HepG2 (cell line): ENCODE results near the gene SLC25A25. TPM values are rescaled to one million over a fixed set of nuclear protein-coding genes. Genes with fewer than 3 reads are reported as not detected.

ENCODE experiments used
- CREB1 ChIP-seq, 2 experiments: fragments of 450-650 bp in 1 of 2; IDR thresholded peaks; 2 replicates each; pipeline ENCODE4 v1.6.1; 2016 to 2017; ENCODE audit warnings: control low read depth in 1 of 2, mild to moderate bottlenecking in 1 of 2, missing compliant biosample characterization in 1 of 2, missing genetic modification characterization in 1 of 2
- FOXA3 ChIP-seq: IDR thresholded peaks from 2 replicates; pipeline ENCODE4 v1.6.1; 2016; ENCODE audit warnings: missing genetic modification reagents, missing compliant biosample characterization
- HNRNPH1 ChIP-seq: fragments of 200-400 bp; formaldehyde crosslinking; optimal IDR thresholded peaks from 2 replicates; pipeline ENCODE3; 2017; ENCODE audit warnings: mild to moderate bottlenecking, low read depth, low read length
- HOXA7 ChIP-seq: sonication (generic); formaldehyde crosslinking; IDR thresholded peaks from 2 replicates; pipeline ENCODE4 v1.8.1; 2022; ENCODE audit warnings: mild to moderate bottlenecking, missing genetic modification reagents, moderate library complexity
- IRF2 ChIP-seq: IDR thresholded peaks from 2 replicates; pipeline ENCODE4 v1.6.1; 2018; ENCODE audit warnings: missing genetic modification reagents, missing compliant biosample characterization
- KDM1A ChIP-seq: IDR thresholded peaks from 2 replicates; pipeline ENCODE4 v1.6.1; 2016; ENCODE audit warnings: missing compliant biosample characterization
- NCOA2 ChIP-seq: sonication (generic); formaldehyde crosslinking; IDR thresholded peaks from 2 replicates; pipeline ENCODE4 v1.8.0; 2022; ENCODE audit warnings: inconsistent platforms
- PCBP1 ChIP-seq: fragments of 200-400 bp; formaldehyde crosslinking; IDR thresholded peaks from 2 replicates; pipeline ENCODE4 v1.6.1; 2017; ENCODE audit warnings: mild to moderate bottlenecking, low read depth, low read length, borderline replicate concordance
- REPIN1 ChIP-seq: sonication (generic); formaldehyde crosslinking; IDR thresholded peaks from 2 replicates; pipeline ENCODE4 v1.8.0; 2022; ENCODE audit warnings: missing genetic modification reagents, low read depth, mild to moderate bottlenecking, borderline replicate concordance
- SMARCE1 ChIP-seq: fragments of 450-650 bp; IDR thresholded peaks from 2 replicates; pipeline ENCODE4 v1.6.1; 2017; ENCODE audit warnings: borderline replicate concordance
- SOX5 ChIP-seq: IDR thresholded peaks from 2 replicates; pipeline ENCODE4 v1.6.1; 2016; ENCODE audit warnings: borderline replicate concordance
- STAT5B ChIP-seq: sonication (generic); formaldehyde crosslinking; IDR thresholded peaks from 2 replicates; pipeline ENCODE4 v1.4.0; 2020; ENCODE audit warnings: missing genetic modification reagents
- ZBTB7A ChIP-seq: sonication (generic); formaldehyde crosslinking; IDR thresholded peaks from 2 replicates; pipeline ENCODE4 v1.8.0; 2022; ENCODE audit warnings: mild to moderate bottlenecking, missing genetic modification reagents
- ZNF205 ChIP-seq: IDR thresholded peaks from 2 replicates; pipeline ENCODE4 v1.6.1; 2018; ENCODE audit warnings: missing biosample characterization, missing genetic modification reagents
- ZNF335 ChIP-seq: sonication (generic); formaldehyde crosslinking; IDR thresholded peaks from 2 replicates; pipeline ENCODE4 v1.4.0; 2020; ENCODE audit warnings: missing genetic modification reagents
- ZNF382 ChIP-seq: sonication (generic); formaldehyde crosslinking; IDR thresholded peaks from 2 replicates; pipeline ENCODE4 v1.5.0; 2020; ENCODE audit warnings: missing genetic modification reagents, mild to moderate bottlenecking, borderline replicate concordance
- ZNF530 ChIP-seq: sonication (generic); formaldehyde crosslinking; IDR thresholded peaks from 2 replicates; pipeline ENCODE4 v1.5.0; 2020; ENCODE audit warnings: low read depth, mild to moderate bottlenecking, missing genetic modification reagents
- ZNF569 ChIP-seq: sonication (generic); formaldehyde crosslinking; IDR thresholded peaks from 2 replicates; pipeline ENCODE4 v1.5.0; 2020; ENCODE audit warnings: mild to moderate bottlenecking, missing genetic modification reagents, moderate library complexity, borderline replicate concordance
- ZNF780A ChIP-seq: sonication (generic); formaldehyde crosslinking; IDR thresholded peaks from 2 replicates; pipeline ENCODE4 v1.8.0; 2022; ENCODE audit warnings: mild to moderate bottlenecking, missing genetic modification reagents, moderate library complexity
- polyA plus RNA-seq, 8 experiments: library from polyadenylated mRNA; depleted of rRNA in 3 of 8; stranded (reverse) in 7 of 8; unstranded in 1 of 8; fragments of >200 nt; fragmentation: Illumina TruSeq in 4 of 8; extraction: Trizol in 4 of 8; gene quantifications; 2 replicates each; pipeline versions ENCODE4 v1.2.1 to v1.2.3, GENCODE V29; 2011 to 2016; ENCODE audit warnings: low read depth in 4 of 8, missing spikeins in 1 of 8, mixed read lengths in 1 of 8; ENCODE audit not compliant: insufficient read depth in 1 of 8
- total RNA-seq, 5 experiments: library from RNA; depleted of rRNA; stranded (reverse); fragments of >200 nt; fragmentation: Illumina TruSeq; extraction: Trizol; gene quantifications; 2 replicates each; pipeline ENCODE4 v1.2.3, GENCODE V29; 2016; ENCODE audit warnings: low read depth in 1 of 5
- TF ChIP-seq, protein P1 (sequence below): sonication (generic); formaldehyde crosslinking; IDR thresholded peaks from 2 replicates; pipeline ENCODE4 v1.8.0; 2022; ENCODE audit warnings: mild to moderate bottlenecking, missing genetic modification reagents; ENCODE audit not compliant: insufficient replicate concordance
- TF ChIP-seq, protein P2 (sequence below): sonication (generic); formaldehyde crosslinking; IDR thresholded peaks from 2 replicates; pipeline ENCODE4 v1.4.0; 2020; ENCODE audit warnings: mild to moderate bottlenecking, low read depth, missing genetic modification reagents
- TF ChIP-seq, protein P3 (sequence below): sonication (generic); formaldehyde crosslinking; IDR thresholded peaks from 2 replicates; pipeline ENCODE4 v1.4.0; 2020; ENCODE audit warnings: mild to moderate bottlenecking, missing genetic modification reagents
- TF ChIP-seq, protein P4 (sequence below): sonication (generic); formaldehyde crosslinking; IDR thresholded peaks from 2 replicates; pipeline ENCODE4 v1.5.0; 2020; ENCODE audit warnings: mild to moderate bottlenecking, missing genetic modification reagents

SLC25A25 gene
- total and polyA plus RNA-seq, 2 of the 13 experiments (the other 11 are each of a cell fraction or from before 2014, with no cell fraction given), result 10.5 to 24.8 TPM

DNA sequence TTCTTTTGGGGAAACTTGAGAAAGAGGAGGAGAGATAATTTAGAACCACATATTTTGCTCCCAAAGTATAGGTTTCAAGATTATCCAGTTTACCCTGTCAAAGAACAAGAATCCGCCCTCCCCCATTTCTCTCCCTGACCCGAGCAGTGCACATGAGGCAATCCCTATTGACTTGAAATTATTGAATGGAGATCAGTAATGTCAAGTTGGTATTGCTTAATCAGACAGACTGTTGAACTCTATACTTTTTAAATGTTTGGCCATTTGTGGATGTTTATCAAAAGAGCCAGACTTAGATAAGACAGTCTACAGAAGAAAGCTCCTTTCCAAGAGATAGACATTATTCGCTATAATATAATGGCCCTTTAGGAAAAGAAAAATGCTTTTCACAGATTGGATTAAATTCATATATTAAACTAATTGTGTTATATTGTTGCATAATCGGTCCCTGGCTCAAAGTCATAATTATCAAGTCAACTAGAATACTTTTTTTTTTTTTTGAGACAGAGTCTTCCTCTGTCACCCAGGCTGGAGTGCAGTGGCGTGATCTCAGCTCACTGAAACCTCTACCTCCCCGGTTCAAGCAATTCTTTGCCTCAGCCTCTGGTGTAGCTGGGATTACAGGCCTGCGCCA, 5.3 kb downstream of the SLC25A25 start (continued):
- TF ChIP-seq ZNF205, result no peak
- TF ChIP-seq, protein P1, sequence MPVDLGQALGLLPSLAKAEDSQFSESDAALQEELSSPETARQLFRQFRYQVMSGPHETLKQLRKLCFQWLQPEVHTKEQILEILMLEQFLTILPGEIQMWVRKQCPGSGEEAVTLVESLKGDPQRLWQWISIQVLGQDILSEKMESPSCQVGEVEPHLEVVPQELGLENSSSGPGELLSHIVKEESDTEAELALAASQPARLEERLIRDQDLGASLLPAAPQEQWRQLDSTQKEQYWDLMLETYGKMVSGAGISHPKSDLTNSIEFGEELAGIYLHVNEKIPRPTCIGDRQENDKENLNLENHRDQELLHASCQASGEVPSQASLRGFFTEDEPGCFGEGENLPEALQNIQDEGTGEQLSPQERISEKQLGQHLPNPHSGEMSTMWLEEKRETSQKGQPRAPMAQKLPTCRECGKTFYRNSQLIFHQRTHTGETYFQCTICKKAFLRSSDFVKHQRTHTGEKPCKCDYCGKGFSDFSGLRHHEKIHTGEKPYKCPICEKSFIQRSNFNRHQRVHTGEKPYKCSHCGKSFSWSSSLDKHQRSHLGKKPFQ (CRISPR knock-in tag), result no peak
- TF ChIP-seq, protein P2, sequence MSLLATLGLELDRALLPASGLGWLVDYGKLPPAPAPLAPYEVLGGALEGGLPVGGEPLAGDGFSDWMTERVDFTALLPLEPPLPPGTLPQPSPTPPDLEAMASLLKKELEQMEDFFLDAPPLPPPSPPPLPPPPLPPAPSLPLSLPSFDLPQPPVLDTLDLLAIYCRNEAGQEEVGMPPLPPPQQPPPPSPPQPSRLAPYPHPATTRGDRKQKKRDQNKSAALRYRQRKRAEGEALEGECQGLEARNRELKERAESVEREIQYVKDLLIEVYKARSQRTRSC (CRISPR knock-in tag), result no peak
- TF ChIP-seq HOXA7 (CRISPR knock-in tag), result no peak
- TF ChIP-seq, protein P3, sequence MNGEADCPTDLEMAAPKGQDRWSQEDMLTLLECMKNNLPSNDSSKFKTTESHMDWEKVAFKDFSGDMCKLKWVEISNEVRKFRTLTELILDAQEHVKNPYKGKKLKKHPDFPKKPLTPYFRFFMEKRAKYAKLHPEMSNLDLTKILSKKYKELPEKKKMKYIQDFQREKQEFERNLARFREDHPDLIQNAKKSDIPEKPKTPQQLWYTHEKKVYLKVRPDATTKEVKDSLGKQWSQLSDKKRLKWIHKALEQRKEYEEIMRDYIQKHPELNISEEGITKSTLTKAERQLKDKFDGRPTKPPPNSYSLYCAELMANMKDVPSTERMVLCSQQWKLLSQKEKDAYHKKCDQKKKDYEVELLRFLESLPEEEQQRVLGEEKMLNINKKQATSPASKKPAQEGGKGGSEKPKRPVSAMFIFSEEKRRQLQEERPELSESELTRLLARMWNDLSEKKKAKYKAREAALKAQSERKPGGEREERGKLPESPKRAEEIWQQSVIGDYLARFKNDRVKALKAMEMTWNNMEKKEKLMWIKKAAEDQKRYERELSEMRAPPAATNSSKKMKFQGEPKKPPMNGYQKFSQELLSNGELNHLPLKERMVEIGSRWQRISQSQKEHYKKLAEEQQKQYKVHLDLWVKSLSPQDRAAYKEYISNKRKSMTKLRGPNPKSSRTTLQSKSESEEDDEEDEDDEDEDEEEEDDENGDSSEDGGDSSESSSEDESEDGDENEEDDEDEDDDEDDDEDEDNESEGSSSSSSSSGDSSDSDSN, result no peak
- no peak for TF ChIP-seq HNRNPH1
- peak; percentile 43; the same call in 1 of the 2 replicates for TF ChIP-seq REPIN1 (CRISPR knock-in tag)
- no peak for TF ChIP-seq SMARCE1
- no peak for TF ChIP-seq ZNF382
- peak; percentile 61; the same call in 1 of the 2 replicates for TF ChIP-seq SOX5 (CRISPR knock-in tag)
- TF ChIP-seq CREB1 (IDR thresholded peaks at IDR 0.05), result no peak
- TF ChIP-seq CREB1 (CRISPR knock-in tag; IDR thresholded peaks at IDR 0.05), result peak; percentile 47
- no peak for TF ChIP-seq ZBTB7A (CRISPR knock-in tag)
- no peak for TF ChIP-seq STAT5B (CRISPR knock-in tag)
- TF ChIP-seq ZNF569 (CRISPR knock-in tag), result no peak
- TF ChIP-seq IRF2 (CRISPR knock-in tag), result no peak
- no peak for TF ChIP-seq ZNF780A (CRISPR knock-in tag)
- TF ChIP-seq NCOA2, result peak; percentile 80
- no peak for TF ChIP-seq ZNF530
- TF ChIP-seq, protein P4, sequence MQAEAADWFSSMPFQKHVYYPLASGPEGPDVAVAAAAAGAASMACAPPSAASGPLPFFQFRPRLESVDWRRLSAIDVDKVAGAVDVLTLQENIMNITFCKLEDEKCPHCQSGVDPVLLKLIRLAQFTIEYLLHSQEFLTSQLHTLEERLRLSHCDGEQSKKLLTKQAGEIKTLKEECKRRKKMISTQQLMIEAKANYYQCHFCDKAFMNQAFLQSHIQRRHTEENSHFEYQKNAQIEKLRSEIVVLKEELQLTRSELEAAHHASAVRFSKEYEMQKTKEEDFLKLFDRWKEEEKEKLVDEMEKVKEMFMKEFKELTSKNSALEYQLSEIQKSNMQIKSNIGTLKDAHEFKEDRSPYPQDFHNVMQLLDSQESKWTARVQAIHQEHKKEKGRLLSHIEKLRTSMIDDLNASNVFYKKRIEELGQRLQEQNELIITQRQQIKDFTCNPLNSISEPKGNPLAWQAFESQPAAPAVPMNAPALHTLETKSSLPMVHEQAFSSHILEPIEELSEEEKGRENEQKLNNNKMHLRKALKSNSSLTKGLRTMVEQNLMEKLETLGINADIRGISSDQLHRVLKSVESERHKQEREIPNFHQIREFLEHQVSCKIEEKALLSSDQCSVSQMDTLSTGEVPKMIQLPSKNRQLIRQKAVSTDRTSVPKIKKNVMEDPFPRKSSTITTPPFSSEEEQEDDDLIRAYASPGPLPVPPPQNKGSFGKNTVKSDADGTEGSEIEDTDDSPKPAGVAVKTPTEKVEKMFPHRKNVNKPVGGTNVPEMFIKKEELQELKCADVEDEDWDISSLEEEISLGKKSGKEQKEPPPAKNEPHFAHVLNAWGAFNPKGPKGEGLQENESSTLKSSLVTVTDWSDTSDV (CRISPR knock-in tag), result no peak
- peak; percentile 92 for TF ChIP-seq FOXA3 (CRISPR knock-in tag)
- no peak for TF ChIP-seq ZNF335
- no peak for TF ChIP-seq PCBP1
- no peak for TF ChIP-seq KDM1A
